B cell (primary cell): Measurements from ENCODE around the gene CARMIL1. TPM values are rescaled to one million over a fixed set of nuclear protein-coding genes. Genes with fewer than 3 reads are reported as not detected.

Source experiments
- ATAC-seq: fragments of 200-7000 bp; cut with Tn5 transposase; one replicate; pipeline ENCODE4 v1.10.0; 2021; ENCODE audit warnings: low read depth, mild to moderate bottlenecking, moderate number of reproducible peaks, moderate library complexity
- CTCF ChIA-PET: fragments of 350-600 bp; sonication (Branson Sonifier 250); formaldehyde crosslinking; loops from one replicate; lab custom pipeline; 2021; ENCODE audit warnings: antibody characterized with exemption, inconsistent platforms; lab: Charles Lee
- POLR2A ChIA-PET: fragments of 350-600 bp; sonication (Branson Sonifier 250); formaldehyde crosslinking; loops from one replicate; lab custom pipeline; 2021; ENCODE audit warnings: antibody characterized with exemption; lab: Charles Lee
- DNase-seq: peaks from one replicate; pipeline ENCODE4 v3.0.0; 2013
- H2AFZ ChIP-seq: 2 replicates; pipeline ENCODE4 v1.6.1; 2012; ENCODE audit warnings: mild to moderate bottlenecking, low read depth, low read length; ENCODE audit not compliant: insufficient read depth, poor library complexity, severe bottlenecking
- H3K27ac ChIP-seq, 2 donors: 1 replicate in 1 of 2; 2 replicates in 1 of 2; pipeline ENCODE4 v1.5.1; 2012 to 2013; ENCODE audit warnings: low read length in 2 of 2, mild to moderate bottlenecking in 2 of 2, moderate library complexity in 1 of 2
- H3K27me3 ChIP-seq, 4 experiments: fragments of 200-600 bp in 1 of 4; sonication (generic) in 1 of 4; replicated peaks in 1 of 4; 1 replicate in 2 of 4; 2 replicates in 2 of 4; pipeline versions ENCODE4 v1.6.1 to v1.7.0; 2013 to 2016; ENCODE audit warnings: low read length in 3 of 4, mild to moderate bottlenecking in 2 of 4, mixed read lengths in 1 of 4, moderate library complexity in 1 of 4; ENCODE audit not compliant: insufficient read depth in 4 of 4, control insufficient read depth in 3 of 4; ENCODE audit errors: control extremely low read depth in 1 of 4
- H3K36me3 ChIP-seq, 2 experiments: replicated peaks in 1 of 2; 1 replicate in 1 of 2; 2 replicates in 1 of 2; pipeline versions ENCODE4 v1.6.1 to v1.7.1; 2013; ENCODE audit warnings: low read length in 1 of 2; ENCODE audit not compliant: insufficient read depth in 2 of 2, control insufficient read depth in 1 of 2; ENCODE audit errors: control extremely low read depth in 1 of 2, extremely low read depth in 1 of 2
- H3K4me1 ChIP-seq, 2 donors: fragments of 200-600 bp in 1 of 2; sonication (generic) in 1 of 2; 1 replicate in 1 of 2; 2 replicates in 1 of 2; pipeline versions ENCODE4 v1.5.1 to v1.6.1; 2013 to 2017; ENCODE audit warnings: low read length in 2 of 2; ENCODE audit not compliant: control insufficient read depth in 2 of 2, insufficient read depth in 2 of 2
- H3K4me2 ChIP-seq: replicated peaks from 2 replicates; pipeline ENCODE3; 2012; ENCODE audit warnings: mild to moderate bottlenecking, low read depth, low read length; ENCODE audit not compliant: poor library complexity, severe bottlenecking
- H3K4me3 ChIP-seq, 5 experiments: fragments of 200-600 bp in 1 of 5; sonication (generic) in 1 of 5; 1 replicate in 3 of 5; 2 replicates in 2 of 5; pipeline versions ENCODE4 v1.5.1 to v1.7.0; 2011 to 2016; ENCODE audit warnings: low read length in 4 of 5, mild to moderate bottlenecking in 4 of 5, low read depth in 2 of 5, control low read depth in 1 of 5, moderate library complexity in 1 of 5; ENCODE audit not compliant: insufficient read depth in 1 of 5; ENCODE audit errors: control extremely low read depth in 1 of 5, extremely low read depth in 1 of 5
- H3K79me2 ChIP-seq: fragments of 200-600 bp; sonication (generic); one replicate; pipeline ENCODE4 v1.6.0; 2016; ENCODE audit warnings: low read length; ENCODE audit not compliant: control insufficient read depth, insufficient read depth
- H3K9ac ChIP-seq: fragments of 200-600 bp; sonication (generic); 2 replicates; pipeline ENCODE4 v1.6.1; 2017; ENCODE audit warnings: mild to moderate bottlenecking, low read length, moderate library complexity
- H3K9me3 ChIP-seq, 3 donors: one replicate each; pipeline versions ENCODE4 v1.6.1 to v1.7.1; 2013; ENCODE audit warnings: low read length in 2 of 3; ENCODE audit not compliant: control insufficient read depth in 2 of 3, insufficient read depth in 1 of 3; ENCODE audit errors: control extremely low read depth in 1 of 3
- H4K20me1 ChIP-seq: 2 replicates; pipeline ENCODE4 v1.6.0; 2012; ENCODE audit warnings: mild to moderate bottlenecking, low read length; ENCODE audit not compliant: insufficient read depth, control insufficient read depth, poor library complexity, severe bottlenecking
- H3K27ac Mint-ChIP-seq: one replicate; pipeline ENCODE4 v1.8.0; 2021; ENCODE audit warnings: mixed read lengths
- H3K27me3 Mint-ChIP-seq: one replicate; pipeline ENCODE4 v1.8.0; 2021; ENCODE audit warnings: mixed read lengths
- H3K4me1 Mint-ChIP-seq: one replicate; pipeline ENCODE4 v1.8.0; 2021; ENCODE audit warnings: mixed read lengths
- H3K4me3 Mint-ChIP-seq: one replicate; pipeline ENCODE4 v1.8.0; 2021; ENCODE audit warnings: mixed read lengths
- H3K9me3 Mint-ChIP-seq: one replicate; pipeline ENCODE4 v1.8.0; 2022; ENCODE audit warnings: mixed read lengths; ENCODE audit not compliant: insufficient read depth
- EZH2 ChIP-seq: IDR thresholded peaks from 2 replicates; pipeline ENCODE4 v1.6.1; 2012; ENCODE audit warnings: borderline replicate concordance, low read depth, mild to moderate bottlenecking, moderate library complexity, low read length; ENCODE audit not compliant: insufficient read depth, poor library complexity, severe bottlenecking
- WGBS: methylation state at CpG from one replicate; pipeline ENCODE4 v1.1.5; 2013; ENCODE audit warnings: missing lambda C conversion rate; ENCODE audit not compliant: insufficient coverage; 5-methylcytosine and 5-hydroxymethylcytosine counted together
- intact Hi-C: fragments of 100-400 bp; cut with micrococcal nuclease; formaldehyde crosslinking; loops from one replicate; pipeline ENCODE4 v1.10.0; 2022
- polyA plus RNA-seq: library from polyadenylated mRNA; depleted of rRNA; stranded (reverse); fragments of >200 nt; gene quantifications from 2 replicates; pipeline ENCODE4 v1.2.3, GENCODE V29; 2012
- total RNA-seq, 2 donors: library from RNA; stranded (reverse); fragments of 120-200 nt in 1 of 2; gene quantifications; 1 replicate in 1 of 2; 2 replicates in 1 of 2; pipeline versions ENCODE4 v1.2.3 to v1.2.4, GENCODE V29; 2013 to 2022
- TF ChIP-seq, protein P1 (sequence below): fragments of 200-600 bp; IDR thresholded peaks from one replicate; pipeline ENCODE4 v1.8.0; 2022; ENCODE audit warnings: antibody characterized with exemption, mild to moderate bottlenecking

CARMIL1 gene
- total and polyA plus RNA-seq, 2 donors (not counting 1 experiment from before 2014, with no cell fraction given), result 7.5 to 11.0 TPM

GRCh38 chr6:25322692-25323091 lies 43.5 kb downstream of the CARMIL1 start:
- H3K9me3 Mint-ChIP-seq, result no peaks in the 10 kb centered on the region
- Histone ChIP-seq H3K4me2 (no peak overlapping the region), H3K27ac (no peak overlapping the region), H4K20me1 (no peaks in the 10 kb centered on the region), H3K4me1 (peaks cover 0 to 3% of the 10 kb centered on the region in 2 donors), H3K27me3 (no peaks in the 10 kb centered on the region), H3K4me3 (no peak overlapping the region), H3K79me2 (peaks cover 6% of the 10 kb centered on the region), H3K9ac (no peak overlapping the region), H3K9me3 (no peaks in the 10 kb centered on the region), H3K36me3 (no peaks in the 10 kb centered on the region), H2AFZ (no peak overlapping the region)
- no peak for DNase-seq
- 100% methylated on average over 1 of the region's 2 CpGs for WGBS
- ChIA-PET CTCF (no interaction called here), POLR2A (interaction anchor here (0.6 kb wide), 1 partner anchor 74 kb away, joined by 5 read pairs; no protein-coding TSS in a partner anchor)
- H3K4me1 Mint-ChIP-seq, result peaks cover 6% of the 10 kb centered on the region
- TF ChIP-seq, protein P1, sequence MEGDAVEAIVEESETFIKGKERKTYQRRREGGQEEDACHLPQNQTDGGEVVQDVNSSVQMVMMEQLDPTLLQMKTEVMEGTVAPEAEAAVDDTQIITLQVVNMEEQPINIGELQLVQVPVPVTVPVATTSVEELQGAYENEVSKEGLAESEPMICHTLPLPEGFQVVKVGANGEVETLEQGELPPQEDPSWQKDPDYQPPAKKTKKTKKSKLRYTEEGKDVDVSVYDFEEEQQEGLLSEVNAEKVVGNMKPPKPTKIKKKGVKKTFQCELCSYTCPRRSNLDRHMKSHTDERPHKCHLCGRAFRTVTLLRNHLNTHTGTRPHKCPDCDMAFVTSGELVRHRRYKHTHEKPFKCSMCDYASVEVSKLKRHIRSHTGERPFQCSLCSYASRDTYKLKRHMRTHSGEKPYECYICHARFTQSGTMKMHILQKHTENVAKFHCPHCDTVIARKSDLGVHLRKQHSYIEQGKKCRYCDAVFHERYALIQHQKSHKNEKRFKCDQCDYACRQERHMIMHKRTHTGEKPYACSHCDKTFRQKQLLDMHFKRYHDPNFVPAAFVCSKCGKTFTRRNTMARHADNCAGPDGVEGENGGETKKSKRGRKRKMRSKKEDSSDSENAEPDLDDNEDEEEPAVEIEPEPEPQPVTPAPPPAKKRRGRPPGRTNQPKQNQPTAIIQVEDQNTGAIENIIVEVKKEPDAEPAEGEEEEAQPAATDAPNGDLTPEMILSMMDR, result no peak
- TF ChIP-seq EZH2, result no peak
- no peak overlapping the region for H3K27ac Mint-ChIP-seq
- no peaks in the 10 kb centered on the region for H3K27me3 Mint-ChIP-seq
- H3K4me3 Mint-ChIP-seq, result no peak overlapping the region
- ATAC-seq, result no peak
- intact Hi-C loops, result no loop called here

- no peak overlapping the region for H3K9ac ChIP-seq
Measured at GRCh38 chr6:25324066-25324762, 45.0 kb downstream of the CARMIL1 start.

More at GRCh38 chr6:25324066-25324762, 45.0 kb downstream of the CARMIL1 start:
- H3K27ac Mint-ChIP-seq, result no peak overlapping the region
- CTCF ChIA-PET, result interaction anchor here (0.8 to 1.5 kb wide), 3 partner anchors 23 to 166 kb away, joined by 3 to 6 read pairs (median 4); no protein-coding TSS in a partner anchor
- no peak overlapping the region for H3K27ac ChIP-seq
- peaks cover under 1 to 7% of the 10 kb centered on the region in 2 donors for H3K4me1 ChIP-seq
- 69% methylated on average over 1 of the region's 1 CpG for WGBS
- DNase-seq, result no peak
- no peaks in the 10 kb centered on the region for H3K9me3 ChIP-seq
- H3K4me1 Mint-ChIP-seq, result peaks cover 12% of the 10 kb centered on the region
- peaks cover 2% of the 10 kb centered on the region for H3K79me2 ChIP-seq
- H3K4me3 ChIP-seq, result no peak overlapping the region
- H4K20me1 ChIP-seq, result no peaks in the 10 kb centered on the region
- ATAC-seq, result no peak
- no peaks in the 10 kb centered on the region for H3K36me3 ChIP-seq
- intact Hi-C loops, result no loop called here
- H3K27me3 ChIP-seq, result no peaks in the 10 kb centered on the region
- H3K4me2 ChIP-seq, result no peak overlapping the region
- H2AFZ ChIP-seq, result no peak overlapping the region
- no peaks in the 10 kb centered on the region for H3K27me3 Mint-ChIP-seq
- POLR2A ChIA-PET, result no interaction called here
- no peaks in the 10 kb centered on the region for H3K9me3 Mint-ChIP-seq
- TF ChIP-seq EZH2, result no peak
- TF ChIP-seq, protein P1, result no peak
- no peak overlapping the region for H3K4me3 Mint-ChIP-seq
